Measurements from ENCODE around the gene ZNF277.

ZNF277 gene

DNA sequence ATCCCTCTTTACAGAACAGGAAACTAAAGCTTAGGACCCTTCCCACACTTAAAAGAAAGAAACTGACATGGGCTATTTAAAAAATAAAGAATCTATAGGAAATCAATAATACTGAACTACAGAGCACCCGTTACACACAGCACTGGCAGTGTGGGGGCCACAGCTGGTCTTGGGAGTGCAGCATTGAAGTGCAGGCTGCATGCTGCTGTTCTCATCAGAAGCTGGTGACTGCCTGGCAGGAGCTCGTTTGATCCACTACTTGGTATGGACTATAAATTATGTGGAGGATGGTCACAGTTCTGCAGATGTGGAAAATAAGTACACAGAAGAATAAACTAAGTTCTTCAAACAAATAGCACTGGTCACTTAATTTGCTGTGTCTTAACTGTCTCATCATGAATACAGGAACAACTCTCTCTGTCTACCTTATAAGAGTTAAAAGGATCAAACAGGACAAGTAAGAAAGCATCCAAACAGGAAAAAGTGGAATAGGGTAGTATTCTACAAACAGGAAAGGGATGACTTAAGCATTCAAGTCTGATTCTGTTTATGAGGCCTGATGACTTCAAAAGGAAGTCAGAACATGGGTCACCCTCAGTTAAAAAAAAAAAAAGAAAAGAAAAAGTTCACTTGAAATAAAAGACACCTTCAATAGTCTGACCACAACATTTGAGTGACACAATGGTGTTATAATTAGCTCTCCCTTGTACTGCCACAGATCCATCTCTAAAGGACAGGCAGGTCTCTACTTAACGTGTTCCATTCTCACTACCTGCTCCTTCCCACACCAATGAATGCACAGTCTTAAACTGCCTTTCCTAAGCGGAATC is 21.3 kb upstream of the ZNF277 start:
- DNase-seq, result no peak

DNA sequence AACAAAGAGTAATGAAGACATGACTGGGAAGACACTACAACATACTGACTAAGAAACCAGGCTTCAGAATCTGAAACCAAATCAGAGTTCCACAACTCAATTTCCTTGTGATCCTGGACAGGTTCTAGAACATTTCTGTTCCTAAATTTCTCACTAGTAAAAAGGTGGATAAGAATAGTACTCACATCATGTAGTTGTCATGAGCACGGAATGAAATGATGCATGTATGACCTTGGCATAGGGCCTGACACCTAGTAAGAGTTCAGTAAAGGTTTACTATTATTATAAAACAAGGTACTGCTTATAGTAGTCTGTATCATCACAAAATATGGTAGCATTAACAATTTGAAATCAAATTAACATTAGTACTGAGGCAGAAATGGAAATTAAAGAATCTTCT is 20.2 kb upstream of the ZNF277 start:
- DNase-seq, result no peak

DNA sequence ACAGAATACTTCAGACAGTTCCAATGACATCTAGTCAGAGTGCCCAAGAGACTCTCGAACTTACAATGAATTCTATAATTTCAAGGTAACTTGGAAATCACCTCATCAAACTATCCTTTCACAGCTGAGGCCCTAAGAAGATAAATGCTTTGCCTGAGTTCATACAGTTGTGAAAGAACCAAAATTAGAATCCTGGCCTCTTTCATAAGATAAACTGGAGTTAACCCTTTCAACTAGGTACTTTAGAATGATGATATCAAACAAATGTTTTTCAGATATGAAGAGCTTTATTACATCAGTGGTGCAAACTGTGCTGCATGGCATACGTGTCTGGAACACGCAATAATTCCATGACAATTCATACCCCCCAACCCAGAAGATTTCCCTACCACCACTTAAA is 18.2 kb upstream of the ZNF277 start:
- no peak for DNase-seq

DNA sequence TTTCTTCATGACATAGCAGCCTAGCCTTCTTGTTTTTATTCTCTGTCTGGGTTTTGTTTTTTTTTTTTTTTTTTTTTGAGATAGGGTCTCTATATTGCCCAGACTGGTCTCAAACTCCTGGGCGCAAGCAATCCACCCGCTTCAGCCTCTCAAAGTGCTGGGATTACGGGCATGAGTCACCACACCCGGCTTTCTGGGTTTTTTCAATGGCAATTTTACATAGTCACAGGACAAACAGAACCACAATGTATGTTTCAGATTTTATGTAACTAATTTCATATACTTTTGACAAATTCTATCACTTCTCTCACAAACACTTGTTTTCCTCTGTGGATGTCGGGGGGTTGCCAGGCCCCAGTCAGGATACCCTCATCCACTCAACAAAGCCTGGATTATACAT is 16.8 kb upstream of the ZNF277 start:
- no peak for DNase-seq

DNA sequence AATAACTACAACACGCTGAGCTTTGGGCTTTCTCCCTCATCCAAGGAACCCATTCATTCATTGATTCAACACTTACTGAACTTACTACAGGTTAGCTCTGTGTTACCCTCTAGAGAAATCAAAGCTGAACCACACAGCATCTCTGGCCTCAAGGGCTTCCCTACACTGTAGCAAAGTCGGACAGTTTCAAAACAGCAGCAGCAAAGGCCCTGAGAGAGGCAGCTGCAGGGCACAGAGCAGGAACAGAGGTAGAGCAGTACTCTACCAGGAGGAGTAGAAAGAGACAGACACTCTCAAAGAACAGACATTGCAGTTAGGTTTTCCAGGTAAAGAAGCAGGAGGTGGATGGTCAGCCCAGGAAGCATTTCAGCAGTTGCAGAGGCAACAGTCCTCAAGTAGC is 16.4 kb upstream of the ZNF277 start:
- no peak for DNase-seq

DNA sequence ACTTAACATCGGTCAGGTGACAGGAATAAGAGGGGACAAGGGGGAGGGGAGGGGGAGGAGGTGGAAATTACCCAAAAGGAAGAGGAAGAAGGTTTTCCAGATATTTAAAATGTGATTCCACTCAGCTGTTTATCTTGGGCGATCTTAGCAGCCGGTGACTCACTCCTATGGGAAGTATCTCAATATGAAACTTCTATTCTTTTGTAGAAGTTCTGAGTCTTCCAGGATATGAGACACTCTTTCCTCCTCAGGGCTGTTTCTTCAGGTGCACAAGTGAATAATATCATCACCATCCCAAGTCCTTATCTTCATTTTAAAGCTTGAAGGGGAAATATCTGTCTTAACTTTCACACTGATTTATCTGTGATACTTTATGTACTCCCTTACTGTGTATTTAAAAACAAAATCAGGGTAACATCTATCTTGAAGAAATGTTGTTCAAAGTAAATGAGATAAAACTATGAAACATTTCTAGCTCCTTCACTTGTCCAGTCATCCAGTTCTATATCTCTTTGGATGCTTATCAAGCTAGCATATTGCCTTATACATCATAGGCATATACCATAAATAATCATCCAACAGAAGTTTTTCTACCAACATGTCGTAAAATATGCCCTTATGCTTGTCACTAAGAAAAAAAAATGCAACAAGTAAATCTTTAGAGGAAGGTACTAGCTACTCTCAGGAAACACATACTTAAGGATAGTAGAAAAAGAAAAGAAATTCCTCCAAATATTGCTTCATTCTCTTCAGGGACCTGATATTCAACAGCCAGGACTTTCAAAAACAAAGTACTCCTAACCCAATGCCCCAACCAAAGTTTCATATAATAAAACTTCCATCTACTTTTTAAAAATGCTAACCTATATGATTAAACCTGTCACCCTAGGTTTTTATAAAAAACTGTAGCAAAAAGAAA is 14.0 kb upstream of the ZNF277 start:
- no peak for DNase-seq

DNA sequence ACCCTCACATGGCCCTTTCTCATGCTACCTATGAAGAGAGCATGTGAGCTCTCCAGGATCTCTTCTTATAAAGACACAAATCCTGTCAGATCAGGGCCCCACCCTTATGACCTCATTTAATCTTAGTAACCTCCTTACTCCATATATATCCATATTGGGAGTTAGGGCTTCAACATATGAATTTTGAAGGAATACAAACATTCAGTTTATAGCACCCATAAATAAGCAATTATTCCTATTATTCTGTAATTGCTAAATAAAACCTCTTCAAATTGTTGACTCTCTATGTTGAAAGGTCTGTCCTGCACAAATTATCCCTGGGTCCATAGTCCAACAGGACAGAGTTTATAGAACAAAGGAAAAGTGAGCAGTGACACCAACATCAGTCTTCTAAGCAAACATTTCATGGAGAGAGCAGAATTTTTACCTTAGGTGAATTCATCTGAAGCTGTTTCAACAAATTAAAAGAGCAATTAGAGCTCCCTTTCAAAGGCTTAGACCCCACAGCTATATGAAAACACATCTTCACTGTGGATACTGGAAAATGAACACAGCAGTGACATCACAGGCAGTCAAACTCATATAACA is 12.5 kb upstream of the ZNF277 start:
- DNase-seq, result no peak

DNA sequence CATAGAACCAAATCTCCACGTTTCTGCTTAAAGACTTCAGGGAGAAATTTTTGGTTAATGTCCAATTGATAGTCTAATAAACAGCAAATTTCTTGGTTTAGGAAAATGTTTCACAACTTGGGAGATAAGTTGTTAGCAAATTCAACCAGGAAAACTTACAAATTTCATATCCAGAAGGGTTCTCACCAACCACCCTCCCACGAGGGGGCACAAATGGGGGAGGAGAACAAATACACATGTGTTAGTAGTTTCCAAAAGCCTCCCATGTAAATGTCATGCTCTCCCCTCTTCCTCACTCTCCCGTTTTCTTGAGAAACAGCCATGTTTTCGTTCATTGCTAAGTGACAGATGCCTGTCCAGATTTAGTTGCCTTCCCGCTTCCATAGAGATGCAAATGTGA is 10.8 kb upstream of the ZNF277 start:
- DNase-seq, result no peak

DNA sequence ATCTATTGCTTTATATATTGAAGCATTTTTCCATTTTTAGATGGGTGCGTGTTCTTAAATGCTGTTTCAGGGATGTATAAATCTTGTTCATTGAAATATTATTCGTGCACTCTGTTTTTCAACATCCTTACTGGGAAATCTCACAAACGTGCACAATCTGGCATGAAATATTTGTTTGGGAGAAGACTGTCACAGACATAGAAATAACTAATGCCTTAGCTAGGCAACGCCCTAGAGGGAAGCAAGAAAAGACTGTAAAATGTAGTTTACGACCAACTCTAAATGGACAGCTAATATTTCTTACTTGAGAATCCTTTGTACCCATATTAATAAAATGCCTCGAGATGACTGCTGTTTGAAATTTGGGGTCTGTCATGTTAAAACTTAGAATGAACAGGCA is 9.2 kb upstream of the ZNF277 start:
- DNase-seq, result no peak

DNA sequence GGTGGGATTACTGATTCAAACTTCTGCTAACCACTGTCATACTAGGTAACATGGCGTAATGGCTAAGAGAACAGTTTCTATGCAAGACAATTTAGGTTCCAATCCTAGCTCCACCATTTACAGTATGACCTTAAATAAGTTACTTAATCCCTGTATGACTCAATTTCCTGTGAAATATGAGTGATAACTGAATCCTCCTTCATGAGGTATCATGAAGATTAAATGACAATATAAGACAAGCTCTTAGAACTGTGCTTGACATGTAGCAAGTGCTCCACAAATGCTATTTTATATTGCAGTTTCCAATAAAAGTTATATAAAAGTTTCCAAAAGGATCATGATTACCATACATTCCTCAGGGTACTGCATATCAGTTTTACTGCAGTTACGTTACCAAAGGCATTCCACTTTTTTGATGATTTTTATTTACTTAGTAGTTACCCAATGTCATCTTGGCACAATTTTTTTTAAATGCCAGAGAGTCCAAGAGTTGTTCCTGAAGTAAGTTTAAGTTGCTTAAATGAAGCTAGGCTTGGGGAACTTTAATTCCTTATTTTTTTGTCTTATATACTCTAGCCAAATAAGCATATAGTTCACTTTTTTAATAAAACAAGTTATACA is 7.3 kb upstream of the ZNF277 start:
- no peak for DNase-seq

DNA sequence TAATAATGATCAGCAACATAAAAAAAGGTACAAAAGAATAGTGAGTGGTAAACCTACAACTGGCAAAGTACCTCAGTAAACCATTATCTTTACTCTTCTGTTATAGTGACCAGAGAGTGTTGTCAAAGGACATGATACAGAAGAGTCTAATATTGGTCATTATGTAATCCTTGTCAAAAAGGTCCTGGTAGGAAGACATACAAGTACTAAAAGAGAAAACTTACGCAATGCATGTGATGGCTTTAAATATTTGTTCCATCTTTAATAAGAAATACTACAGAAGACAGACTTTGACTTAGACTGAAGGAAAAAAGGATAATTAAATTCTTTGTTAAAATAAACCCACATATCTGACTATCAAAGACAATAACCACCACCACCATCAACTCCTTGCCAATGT is 6.8 kb upstream of the ZNF277 start:
- no peak for DNase-seq

DNA sequence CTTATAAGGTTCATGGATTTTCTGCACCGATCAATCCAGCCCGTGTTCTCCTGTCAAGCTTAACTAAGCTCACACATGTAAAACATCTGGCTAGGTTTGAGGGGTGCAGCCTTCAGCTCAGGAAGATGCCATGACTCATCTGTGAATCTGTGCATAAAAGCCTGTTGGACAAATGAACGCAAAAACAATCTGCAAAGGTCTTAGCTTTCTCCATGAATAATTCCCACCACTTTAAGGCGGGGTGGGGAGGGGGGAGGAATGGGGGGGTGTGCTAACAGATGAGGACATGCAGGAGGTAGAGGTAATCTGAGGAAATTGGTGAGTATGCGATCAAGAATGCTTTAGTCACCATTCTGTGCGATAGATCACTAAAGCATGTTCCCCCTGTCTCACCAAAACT is 5.1 kb upstream of the ZNF277 start:
- DNase-seq, result no peak

DNA sequence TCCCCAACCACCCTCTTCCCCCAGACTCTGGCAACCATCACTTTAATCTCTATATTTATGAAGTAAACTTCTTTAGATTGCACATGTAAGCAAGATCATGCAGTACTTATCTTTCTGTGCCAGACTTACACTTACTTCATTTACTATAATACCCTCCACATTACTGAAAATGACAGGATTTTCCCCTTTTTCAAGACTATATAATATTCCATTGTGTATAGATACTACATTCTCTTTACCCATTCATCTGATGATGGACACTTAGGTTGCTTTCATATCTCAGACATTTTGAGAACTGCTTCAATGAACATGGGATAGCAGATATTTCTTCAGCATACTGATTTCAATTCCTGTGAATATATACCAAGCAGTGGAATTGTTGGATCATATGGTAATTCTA is 4.7 kb upstream of the ZNF277 start:
- no peak for DNase-seq

DNA sequence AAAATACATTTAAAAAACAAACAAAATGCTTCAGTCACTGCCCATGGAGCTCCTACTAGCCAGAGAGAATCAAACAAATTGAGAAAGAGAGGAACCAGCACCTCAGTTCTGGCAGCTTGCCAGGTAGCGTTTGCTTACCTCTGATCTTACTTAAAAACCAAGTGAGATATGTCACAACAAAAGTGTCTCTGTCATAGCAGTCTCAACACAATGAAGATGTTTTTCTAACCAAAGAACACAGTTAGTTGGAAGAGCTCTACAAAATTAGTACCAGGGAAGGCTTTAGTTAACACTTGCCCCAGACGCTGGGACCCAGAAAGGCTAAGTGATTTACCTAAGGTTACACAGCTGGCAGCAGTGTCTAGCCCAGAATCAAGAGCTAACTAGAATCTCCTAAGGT is 3.7 kb upstream of the ZNF277 start:
- no peak for DNase-seq

DNA sequence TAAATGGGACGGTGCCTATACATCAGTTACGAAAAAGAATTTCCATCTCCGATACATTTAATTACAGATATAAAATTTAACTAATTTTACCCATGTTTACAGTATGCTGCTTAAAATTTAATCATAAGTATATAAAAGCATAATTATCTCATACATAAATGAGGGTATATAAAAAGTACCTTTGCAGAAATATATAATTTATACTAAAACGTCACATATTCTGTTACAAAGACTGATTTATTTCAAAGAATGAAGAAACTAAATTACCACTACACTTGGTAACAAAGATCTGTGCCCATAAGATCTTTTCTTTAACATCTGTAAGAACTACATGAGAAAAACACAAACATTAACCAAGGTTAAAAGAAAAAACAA is 3.1 kb upstream of the ZNF277 start:
- DNase-seq, result no peak

DNA sequence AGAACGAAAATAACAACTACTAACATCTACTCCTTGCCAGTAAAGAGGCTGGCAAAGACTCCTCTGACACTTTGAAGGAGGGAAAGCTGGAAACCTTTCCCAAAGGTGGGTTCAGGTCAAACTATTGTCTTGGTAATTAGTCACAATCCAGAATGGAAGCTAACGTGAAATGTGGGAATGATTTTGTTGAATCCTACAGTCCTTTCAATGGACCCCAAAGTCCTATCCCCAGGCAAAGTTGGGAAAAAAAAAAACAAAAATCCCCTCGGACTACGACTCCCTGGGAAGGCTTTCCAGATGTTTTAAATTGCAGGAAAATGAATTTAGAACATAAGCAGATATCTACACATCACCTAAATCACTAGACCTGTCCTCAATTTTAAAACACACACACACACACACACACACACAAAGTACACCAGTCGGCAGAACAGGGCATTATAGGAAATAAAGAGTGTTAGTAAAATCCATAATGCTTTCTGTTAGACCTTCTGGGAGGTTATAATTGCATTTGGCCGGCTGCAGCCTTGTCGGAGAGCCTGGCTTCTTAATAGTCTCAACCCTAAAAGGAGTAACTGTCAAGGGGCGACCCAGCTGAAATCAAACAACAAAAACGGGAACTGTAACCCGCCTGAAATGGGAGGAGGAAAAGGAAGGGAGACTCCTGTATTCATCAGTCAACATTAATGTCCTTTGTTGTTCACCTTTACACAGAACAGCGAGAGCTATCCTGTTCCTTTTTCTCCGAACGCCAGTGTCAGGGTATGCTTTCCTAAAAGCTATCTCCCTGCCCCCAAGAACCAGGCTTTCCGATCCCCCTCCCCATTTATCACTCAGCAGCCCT is 1.8 kb upstream of the ZNF277 start:
- peak in 1 of 2 donors; percentile 19 for DNase-seq

DNA sequence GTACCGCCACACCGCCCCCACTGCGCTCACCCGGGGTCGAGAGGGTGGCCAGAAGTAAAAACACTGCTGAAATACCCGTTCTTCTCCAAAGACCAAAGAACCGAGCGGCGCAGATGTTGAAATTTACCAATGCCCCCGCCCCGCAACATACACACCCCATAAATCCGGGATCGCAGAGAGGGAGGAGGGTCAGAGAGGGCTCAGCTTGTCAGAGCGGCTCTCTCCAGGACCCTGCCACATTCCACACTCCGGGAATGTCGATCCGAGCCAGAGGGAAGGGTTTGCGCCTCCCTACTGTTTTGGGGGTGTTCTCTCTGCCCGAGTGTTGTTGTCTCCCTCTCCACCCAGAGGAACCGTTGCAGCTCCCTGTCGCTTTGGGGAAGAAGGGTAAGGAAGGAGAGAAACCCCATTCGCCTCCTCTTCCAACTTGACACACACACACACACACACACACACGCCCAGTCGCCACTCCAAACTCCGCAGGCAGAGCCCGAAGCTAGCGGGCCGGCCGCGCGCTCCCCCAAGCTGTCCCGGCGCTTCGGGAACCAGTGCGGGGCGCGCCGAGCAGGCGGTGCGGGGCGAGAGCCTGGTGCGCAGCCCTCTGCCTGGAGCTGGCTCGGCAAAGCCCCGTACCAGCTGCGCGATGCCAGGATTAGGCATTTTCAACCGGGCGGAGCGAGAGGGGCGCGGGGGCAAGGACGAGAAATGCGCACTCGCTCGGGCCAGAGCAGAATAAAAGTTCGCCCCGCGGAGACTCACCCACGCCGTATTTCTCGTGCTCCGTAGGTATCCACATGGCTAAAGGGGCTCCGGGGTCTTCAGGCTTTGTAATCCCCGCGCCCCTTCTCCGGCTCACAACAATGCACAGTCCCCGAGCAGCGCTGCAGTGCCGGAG is 905 bp upstream of the ZNF277 start:
- peak in 1 of 2 donors; percentile 43 for DNase-seq

DNA sequence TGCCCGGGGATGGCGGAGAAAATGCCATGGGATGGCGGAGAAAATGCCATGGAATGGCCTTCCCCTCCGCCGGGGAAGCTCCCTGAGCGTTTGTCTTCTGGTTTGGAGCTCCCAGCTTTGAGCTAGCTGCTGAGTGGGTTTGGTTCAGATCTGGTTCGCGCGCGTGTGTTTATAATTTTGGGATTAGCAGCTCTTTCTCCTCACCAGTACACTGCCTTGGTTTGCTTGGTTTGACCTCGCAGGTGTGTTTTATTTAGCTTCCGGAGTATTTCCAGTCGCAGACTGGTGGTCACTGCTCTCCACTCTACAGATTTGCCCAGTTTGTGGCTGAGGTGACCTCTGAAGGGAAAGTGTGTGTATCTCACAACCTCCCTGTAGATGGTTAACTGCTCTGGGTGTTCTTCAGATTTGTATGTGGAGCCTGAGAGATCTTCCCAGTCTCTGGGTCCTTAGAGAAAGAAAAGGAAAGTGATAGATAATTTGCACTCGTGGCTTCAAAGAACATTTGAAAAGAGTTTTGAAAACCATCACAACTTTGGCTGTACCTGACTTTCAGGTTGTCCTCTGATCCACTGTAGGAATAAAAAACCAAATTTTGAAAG is 597 bp downstream of the ZNF277 start:
- no peak for DNase-seq

DNA sequence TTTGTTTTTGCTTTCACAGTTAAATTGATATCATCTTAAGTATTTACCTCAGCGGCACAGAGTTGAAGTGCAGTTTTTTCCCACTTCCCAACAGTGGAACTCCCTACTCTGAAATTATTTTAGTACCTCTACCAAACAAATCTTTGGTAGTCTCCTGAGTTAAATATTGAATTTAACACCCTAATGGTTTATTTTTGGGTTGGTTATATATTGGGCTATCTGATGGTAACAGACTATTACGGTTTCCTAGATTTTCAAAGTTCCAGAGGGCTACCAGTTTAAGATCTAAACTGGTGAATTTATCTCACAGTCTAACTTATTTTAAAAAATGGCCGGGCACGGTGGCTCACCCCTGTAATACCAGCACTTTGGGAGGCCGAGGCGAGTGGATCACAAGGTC is 1.3 kb downstream of the ZNF277 start:
- DNase-seq, result no peak

DNA sequence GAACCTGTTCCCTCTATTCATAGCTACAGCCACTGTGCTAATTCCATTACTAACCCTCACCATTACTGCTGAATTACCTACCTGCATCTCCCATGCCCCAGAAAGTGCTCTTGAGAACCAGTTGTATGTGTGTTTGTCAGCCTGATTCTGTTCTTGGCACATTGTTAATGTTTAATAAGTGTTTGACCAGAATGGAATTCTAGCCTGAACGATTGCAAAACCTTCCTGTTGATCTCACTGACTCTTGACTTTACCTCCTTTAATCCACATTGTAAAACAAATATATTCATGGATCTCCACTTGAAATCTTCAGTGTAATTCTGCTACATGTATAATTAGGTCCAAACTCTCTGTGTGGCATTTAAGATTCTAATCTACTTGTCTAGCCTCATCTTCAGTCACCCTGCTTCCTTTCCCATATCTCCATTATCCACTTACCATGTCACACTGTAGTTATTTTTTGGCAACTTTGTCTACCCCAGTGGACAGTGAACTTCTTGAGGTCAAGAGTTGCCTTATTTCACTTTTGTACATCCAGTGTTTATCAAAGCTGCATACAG is 4.9 kb downstream of the ZNF277 start:
- no peak for DNase-seq

DNA sequence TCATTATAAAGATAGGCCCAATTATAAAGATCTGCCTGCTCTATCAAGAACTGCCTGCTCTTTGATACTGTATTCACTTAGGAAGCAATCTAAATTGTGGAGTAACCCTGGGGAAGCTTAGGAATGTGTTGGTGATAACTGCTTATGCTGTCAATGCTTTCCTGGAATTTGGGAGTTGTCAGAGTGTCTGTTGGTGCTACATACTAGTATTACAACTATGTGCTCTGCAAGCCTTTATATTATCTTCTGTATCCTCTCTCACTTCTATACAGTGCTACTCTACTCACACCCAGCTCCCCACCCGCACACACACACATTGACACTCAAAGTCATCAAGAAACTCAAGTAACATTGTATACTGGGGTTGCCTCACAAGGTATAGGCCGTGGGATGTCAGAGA is 6.1 kb downstream of the ZNF277 start:
- DNase-seq, result no peak

All from bone marrow (tissue), 2 donors.